K562 (cell line): ENCODE data around the gene OR10X1. TPM values are rescaled to one million over a fixed set of nuclear protein-coding genes. Genes with fewer than 3 reads are reported as not detected.

Source experiments
- ATAC-seq: fragments of 200-7000 bp; cut with Tn5 transposase; 3 replicates; pipeline ENCODE4 v1.9.1; 2020; ENCODE audit warnings: moderate library complexity
- BruUV-seq: library from RNA; stranded (reverse); fragments of 400-500 nt; replicated peaks from 2 replicates; lab custom pipeline; 2021; lab: Mats Ljungman, UMichigan
- CTCF ChIA-PET: fragments of 300-600 bp; formaldehyde crosslinking; extraction: SDS; loops from one replicate; lab custom pipeline; 2021; ENCODE audit warnings: low intra/inter-chr PET ratio; lab: Yijun Ruan, JAX
- POLR2A ChIA-PET: fragments of 300-600, 350-650 bp; sonication (Branson Sonifier 250); formaldehyde crosslinking; extraction: SDS; loops from one replicate; lab custom pipeline; 2021; ENCODE audit warnings: antibody characterized with exemption, inconsistent platforms; lab: Yijun Ruan, JAX
- DNase-seq, 4 experiments: peaks; one replicate each; pipeline versions ENCODE4 v3.0.0 to v3.0.0-alpha.2; 2011 to 2018; ENCODE audit warnings: low spot score in 3 of 4, mixed read lengths in 3 of 4; ENCODE audit errors: extremely low read depth in 1 of 4
- FAIRE-seq: peaks from 2 replicates; lab custom pipeline; 2011; peaks lifted over from hg19 to GRCh38; lab: Jason Lieb, UNC
- H2AFZ ChIP-seq: 2 replicates; pipeline ENCODE4 v1.6.0; 2011; ENCODE audit warnings: low read depth, low read length, control low read depth, inconsistent platforms
- H3K27ac ChIP-seq: fragments of 200-600 bp; 3 replicates; pipeline ENCODE4 v1.8.0; 2011; ENCODE audit warnings: low read depth, mild to moderate bottlenecking, control low read depth, inconsistent platforms, low read length, moderate library complexity, mixed read lengths; ENCODE audit errors: extremely low read depth
- H3K27me3 ChIP-seq, 2 experiments: fragments of 300-600 bp in 1 of 2; 2 replicates in 1 of 2; 3 replicates in 1 of 2; pipeline versions ENCODE4 v1.6.0 to v1.8.0; 2011; ENCODE audit warnings: inconsistent platforms in 2 of 2, low read length in 2 of 2, mild to moderate bottlenecking in 1 of 2, mixed read lengths in 1 of 2, moderate library complexity in 1 of 2; ENCODE audit not compliant: control insufficient read depth in 2 of 2, insufficient read depth in 2 of 2
- H3K36me3 ChIP-seq: fragments of 300-600 bp; 3 replicates; pipeline ENCODE4 v1.8.0; 2011; ENCODE audit warnings: mild to moderate bottlenecking, low read length, inconsistent platforms; ENCODE audit not compliant: control insufficient read depth, insufficient read depth
- H3K4me1 ChIP-seq, 2 experiments: fragments of 200-600 bp in 1 of 2; replicated peaks in 1 of 2; 2 replicates in 1 of 2; 3 replicates in 1 of 2; pipeline versions ENCODE4 v1.5.1 to v1.8.0; 2011; ENCODE audit warnings: inconsistent platforms in 2 of 2, low read length in 2 of 2, mild to moderate bottlenecking in 1 of 2, mixed read lengths in 1 of 2, moderate library complexity in 1 of 2; ENCODE audit not compliant: control insufficient read depth in 2 of 2, insufficient read depth in 2 of 2
- H3K4me2 ChIP-seq: 2 replicates; pipeline ENCODE4 v1.6.1; 2011; ENCODE audit warnings: low read length, control low read depth, inconsistent platforms, mixed read lengths; ENCODE audit not compliant: insufficient read depth
- H3K4me3 ChIP-seq: fragments of 200-600 bp; sonication (generic), shearing (Covaris generic); 2 replicates; pipeline ENCODE4 v1.5.1; 2016; ENCODE audit warnings: control low read depth, inconsistent platforms
- H3K79me2 ChIP-seq: fragments of 200-600 bp; 3 replicates; pipeline ENCODE4 v1.8.0; 2011; ENCODE audit warnings: low read length, inconsistent platforms; ENCODE audit not compliant: control insufficient read depth, insufficient read depth
- H3K9ac ChIP-seq, 2 experiments: 2 replicates each; pipeline versions ENCODE4 v1.6.0 to v1.6.1; 2011; ENCODE audit warnings: low read depth in 2 of 2, low read length in 2 of 2, control low read depth in 1 of 2, inconsistent platforms in 1 of 2, mild to moderate bottlenecking in 1 of 2, mixed read lengths in 1 of 2; ENCODE audit not compliant: insufficient read depth in 1 of 2
- H3K9me1 ChIP-seq: one replicate; pipeline ENCODE4 v1.6.0; 2011; ENCODE audit warnings: inconsistent platforms, mild to moderate bottlenecking, low read length, moderate library complexity; ENCODE audit not compliant: control insufficient read depth, insufficient read depth
- H3K9me3 ChIP-seq: replicated peaks from 2 replicates; pipeline ENCODE4 v1.5.1; 2011; ENCODE audit warnings: low read depth, low read length, inconsistent platforms; ENCODE audit not compliant: control insufficient read depth, insufficient read depth
- H4K20me1 ChIP-seq: replicated peaks from 2 replicates; pipeline ENCODE4 v1.6.1; 2011; ENCODE audit warnings: low read length, inconsistent platforms, mixed read lengths; ENCODE audit not compliant: control insufficient read depth, insufficient read depth
- ATF7 ChIP-seq: fragments of 450-650 bp; IDR thresholded peaks from 2 replicates; pipeline ENCODE4 v1.7.1; 2014; ENCODE audit warnings: mild to moderate bottlenecking, moderate library complexity
- CBX8 ChIP-seq: fragments of 200-600 bp; sonication (generic); IDR thresholded peaks from 2 replicates; pipeline ENCODE4 v1.6.1; 2012; ENCODE audit warnings: borderline replicate concordance, mixed run types, low read depth, mild to moderate bottlenecking, moderate library complexity, mixed read lengths, low read length, control low read depth, inconsistent platforms; ENCODE audit not compliant: poor library complexity, severe bottlenecking; ENCODE audit errors: extremely low read depth
- ELF2 ChIP-seq: fragments of 250-450 bp; sonication (Bioruptor Pico); IDR thresholded peaks from 2 replicates; pipeline ENCODE4 v1.5.0; 2021; ENCODE audit warnings: mild to moderate bottlenecking
- NELFE ChIP-seq: IDR thresholded peaks from 2 replicates; pipeline ENCODE4 v1.6.1; 2011; ENCODE audit warnings: mild to moderate bottlenecking; ENCODE audit not compliant: insufficient read depth, insufficient read length
- POLR2H ChIP-seq: IDR thresholded peaks from 2 replicates; pipeline ENCODE4 v1.6.1; 2016; ENCODE audit warnings: missing genetic modification characterization, low read depth, mild to moderate bottlenecking, control low read depth, missing compliant biosample characterization, moderate library complexity
- SMARCE1 ChIP-seq: fragments of 450-650 bp; IDR thresholded peaks from 2 replicates; pipeline ENCODE4 v1.7.1; 2016; ENCODE audit warnings: mild to moderate bottlenecking
- ZBED1 ChIP-seq: IDR thresholded peaks from 2 replicates; pipeline ENCODE4 v1.6.1; 2014
- ZKSCAN3 ChIP-seq: fragments of 250-450 bp; sonication (Bioruptor Pico); IDR thresholded peaks from 2 replicates; pipeline ENCODE4 v1.4.0; 2020
- ZNF384 ChIP-seq: IDR thresholded peaks from 2 replicates; pipeline ENCODE4 v1.6.1; 2012; ENCODE audit warnings: low read depth, low read length, improper control_type of control experiment
- WGBS: fragments of 100-300 bp; shearing (Covaris generic); methylation state at CpG from one replicate; pipeline ENCODE4 v1.1.6; 2016; ENCODE audit warnings: low coverage, mixed read lengths; ENCODE audit not compliant: insufficient coverage; ENCODE audit errors: missing lambda C conversion rate; 5-methylcytosine and 5-hydroxymethylcytosine counted together
- in situ Hi-C: fragments of 300-500 bp; cut with MboI; formaldehyde crosslinking; loops from 4 replicates; pipeline ENCODE4 v1.15.0; 2018; ENCODE audit warnings: inconsistent platforms, mixed read lengths
- intact Hi-C: fragments of 100-400 bp; cut with micrococcal nuclease; formaldehyde crosslinking; loops from 2 replicates; pipeline ENCODE4 v1.14.2; 2022
- polyA plus RNA-seq, 8 experiments: library from polyadenylated mRNA; depleted of rRNA in 4 of 8; stranded (reverse) in 5 of 8; unstranded in 3 of 8; fragments of >200 nt; fragmentation: Nextera tagmentation in 2 of 8; fragmentation: Illumina TruSeq in 1 of 8; extraction: Ambion mirVana in 2 of 8; extraction: Trizol in 1 of 8; gene quantifications; 2 replicates each; pipeline versions ENCODE4 v1.2.1 to v1.2.3, GENCODE V29; 2011 to 2014; ENCODE audit warnings: inconsistent platforms in 1 of 8, missing spikeins in 1 of 8
- total RNA-seq, 7 experiments: library from RNA; depleted of rRNA in 6 of 7; stranded (reverse); fragments of >200 nt in 6 of 7; fragmentation: Illumina TruSeq in 2 of 7; extraction: Trizol in 2 of 7; gene quantifications; 2 replicates each; pipeline versions ENCODE4 v1.2.1 to v1.2.3, GENCODE V29; 2011 to 2021; ENCODE audit warnings: low replicate concordance in 1 of 7
- TF ChIP-seq, protein P1 (sequence below): fragments of 450-650 bp; IDR thresholded peaks from 2 replicates; pipeline ENCODE4 v1.6.1; 2018; ENCODE audit warnings: mild to moderate bottlenecking, low read depth; ENCODE audit not compliant: partially characterized antibody
- TF ChIP-seq, protein P2 (sequence below): fragments of 450-650 bp; IDR thresholded peaks from 2 replicates; pipeline ENCODE4 v1.6.1; 2017; ENCODE audit warnings: antibody characterized with exemption, mild to moderate bottlenecking

The OR10X1 gene
- total and polyA plus RNA-seq, 9 of the 15 experiments (the other 6 are each of a cell fraction or from before 2014, with no cell fraction given) = not detected

DNA sequence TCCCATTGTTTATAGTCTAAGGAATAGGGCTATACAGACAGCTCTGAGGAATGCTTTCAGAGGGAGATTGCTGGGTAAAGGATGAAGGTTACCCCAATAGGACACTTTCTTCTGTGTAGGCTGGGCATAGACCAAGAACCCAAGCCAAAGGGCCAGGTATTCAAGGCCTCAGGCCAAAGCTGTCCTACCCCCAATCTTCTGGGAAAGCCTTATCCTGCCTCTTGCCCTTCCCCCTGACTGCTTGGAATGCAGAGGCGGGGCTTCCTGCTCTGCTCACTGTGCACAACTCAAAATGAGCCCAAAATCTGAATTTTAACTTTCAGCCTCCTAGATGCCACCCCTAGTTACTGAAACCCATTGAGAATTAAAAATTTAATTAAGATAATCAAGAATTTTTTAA, 27.6 kb upstream of the OR10X1 start (continued):
- TF ChIP-seq, protein P1, sequence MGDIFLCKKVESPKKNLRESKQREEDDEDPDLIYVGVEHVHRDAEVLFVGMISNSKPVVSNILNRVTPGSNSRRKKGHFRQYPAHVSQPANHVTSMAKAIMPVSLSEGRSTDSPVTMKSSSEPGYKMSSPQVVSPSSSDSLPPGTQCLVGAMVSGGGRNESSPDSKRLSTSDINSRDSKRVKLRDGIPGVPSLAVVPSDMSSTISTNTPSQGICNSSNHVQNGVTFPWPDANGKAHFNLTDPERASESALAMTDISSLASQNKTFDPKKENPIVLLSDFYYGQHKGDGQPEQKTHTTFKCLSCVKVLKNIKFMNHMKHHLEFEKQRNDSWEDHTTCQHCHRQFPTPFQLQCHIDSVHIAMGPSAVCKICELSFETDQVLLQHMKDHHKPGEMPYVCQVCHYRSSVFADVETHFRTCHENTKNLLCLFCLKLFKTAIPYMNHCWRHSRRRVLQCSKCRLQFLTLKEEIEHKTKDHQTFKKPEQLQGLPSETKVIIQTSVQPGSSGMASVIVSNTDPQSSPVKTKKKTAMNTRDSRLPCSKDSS = no peak
- TF ChIP-seq, protein P2, sequence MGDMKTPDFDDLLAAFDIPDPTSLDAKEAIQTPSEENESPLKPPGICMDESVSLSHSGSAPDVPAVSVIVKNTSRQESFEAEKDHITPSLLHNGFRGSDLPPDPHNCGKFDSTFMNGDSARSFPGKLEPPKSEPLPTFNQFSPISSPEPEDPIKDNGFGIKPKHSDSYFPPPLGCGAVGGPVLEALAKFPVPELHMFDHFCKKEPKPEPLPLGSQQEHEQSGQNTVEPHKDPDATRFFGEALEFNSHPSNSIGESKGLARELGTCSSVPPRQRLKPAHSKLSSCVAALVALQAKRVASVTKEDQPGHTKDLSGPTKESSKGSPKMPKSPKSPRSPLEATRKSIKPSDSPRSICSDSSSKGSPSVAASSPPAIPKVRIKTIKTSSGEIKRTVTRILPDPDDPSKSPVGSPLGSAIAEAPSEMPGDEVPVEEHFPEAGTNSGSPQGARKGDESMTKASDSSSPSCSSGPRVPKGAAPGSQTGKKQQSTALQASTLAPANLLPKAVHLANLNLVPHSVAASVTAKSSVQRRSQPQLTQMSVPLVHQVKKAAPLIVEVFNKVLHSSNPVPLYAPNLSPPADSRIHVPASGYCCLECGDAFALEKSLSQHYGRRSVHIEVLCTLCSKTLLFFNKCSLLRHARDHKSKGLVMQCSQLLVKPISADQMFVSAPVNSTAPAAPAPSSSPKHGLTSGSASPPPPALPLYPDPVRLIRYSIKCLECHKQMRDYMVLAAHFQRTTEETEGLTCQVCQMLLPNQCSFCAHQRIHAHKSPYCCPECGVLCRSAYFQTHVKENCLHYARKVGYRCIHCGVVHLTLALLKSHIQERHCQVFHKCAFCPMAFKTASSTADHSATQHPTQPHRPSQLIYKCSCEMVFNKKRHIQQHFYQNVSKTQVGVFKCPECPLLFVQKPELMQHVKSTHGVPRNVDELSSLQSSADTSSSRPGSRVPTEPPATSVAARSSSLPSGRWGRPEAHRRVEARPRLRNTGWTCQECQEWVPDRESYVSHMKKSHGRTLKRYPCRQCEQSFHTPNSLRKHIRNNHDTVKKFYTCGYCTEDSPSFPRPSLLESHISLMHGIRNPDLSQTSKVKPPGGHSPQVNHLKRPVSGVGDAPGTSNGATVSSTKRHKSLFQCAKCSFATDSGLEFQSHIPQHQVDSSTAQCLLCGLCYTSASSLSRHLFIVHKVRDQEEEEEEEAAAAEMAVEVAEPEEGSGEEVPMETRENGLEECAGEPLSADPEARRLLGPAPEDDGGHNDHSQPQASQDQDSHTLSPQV = no peak
- TF ChIP-seq ZBED1 = no peak

DNA sequence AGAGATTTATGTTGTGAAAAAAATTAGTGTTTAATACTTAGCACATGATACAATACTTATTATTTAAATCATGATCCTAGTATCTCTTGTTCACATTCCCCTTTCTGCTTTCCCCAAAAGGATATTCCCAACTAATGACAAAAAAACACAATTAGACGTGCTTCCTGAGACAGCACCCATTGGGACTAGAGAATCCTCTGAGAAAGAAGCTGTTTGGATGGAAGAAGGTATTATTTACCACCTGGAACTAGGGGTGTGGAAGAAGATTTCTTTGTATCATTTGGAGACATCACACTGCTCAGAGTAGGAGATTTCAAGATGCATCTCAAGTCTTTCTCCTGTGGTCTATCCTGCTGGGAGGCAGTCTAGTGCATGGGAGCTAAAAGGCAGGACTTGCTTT, 25.3 kb upstream of the OR10X1 start, which contains the start of gene OR10Z1:
OR10Z1 (plus strand) TSS at position 301 of the 400 bp plus-strand sequence. CDS start 1,171 bp downstream, outside the sequence.
- ChIA-PET CTCF (no interaction called here), POLR2A (no interaction called here)
- H3K79me2 ChIP-seq = no peaks in the 10 kb centered on the region
- no peak for DNase-seq
- TF ChIP-seq NELFE (no peak), SMARCE1 (no peak), POLR2H (no peak), ZKSCAN3 (CRISPR knock-in tag) (no peak), ZNF384 (no peak), ATF7 (no peak), ELF2 (no peak), CBX8 (no peak)
- H3K9me3 ChIP-seq = no peaks in the 10 kb centered on the region
- in situ Hi-C loops = no loop called here
- intact Hi-C loops = no loop called here
- no peak for FAIRE-seq
- no TSS peak for BruUV-seq
- H3K9me1 ChIP-seq = no peaks in the 10 kb centered on the region
- no peak; the same call in 2 of the 3 replicates for ATAC-seq
- H2AFZ ChIP-seq = no peak within 1 kb of the TSS
- H3K4me2 ChIP-seq = no peak within 1 kb of the TSS
- H3K36me3 ChIP-seq = no peaks in the 10 kb centered on the region
- no peak within 1 kb of the TSS for H3K9ac ChIP-seq
- H3K4me3 ChIP-seq = no peak within 1 kb of the TSS
- WGBS = 0% methylated on average over 1 of the region's 1 CpG
- no peaks in the 10 kb centered on the region for H4K20me1 ChIP-seq
- H3K27me3 ChIP-seq = no peaks in the 10 kb centered on the region
- no peak within 1 kb of the TSS for H3K27ac ChIP-seq
- no peaks in the 10 kb centered on the region for H3K4me1 ChIP-seq
